Measurements from ENCODE around the gene NUPR1.

GRCh38 chr16:28544998-28545397, 6.2 kb upstream of the NUPR1 start:
- TF ChIP-seq TEAD4 (IDR thresholded peaks at IDR 0.05), result no peak
- no peak for TF ChIP-seq REST (IDR thresholded peaks at IDR 0.05; ENCODE audit: low read depth)
- no peak for TF ChIP-seq RAD21 (IDR thresholded peaks at IDR 0.05; ENCODE audit: low read depth)
- TF ChIP-seq TCF12 (IDR thresholded peaks at IDR 0.05; ENCODE audit: low read depth), result no peak
- no peak for TF ChIP-seq TAF1 (IDR thresholded peaks at IDR 0.05; ENCODE audit: low read depth)
- no peak for TF ChIP-seq MAX (IDR thresholded peaks at IDR 0.05)
- TF ChIP-seq CEBPB (IDR thresholded peaks at IDR 0.05), result no peak
